Neural progenitor cell (in vitro differentiated cells): Measurements from ENCODE around the gene ASB13. TPM values are rescaled to one million over a fixed set of nuclear protein-coding genes. Genes with fewer than 3 reads are reported as not detected.

Experiments used
- DNase-seq: peaks from one replicate; pipeline ENCODE4 v3.0.0-alpha.2; 2016; ENCODE audit warnings: low spot score
- H2AFZ ChIP-seq: fragments of 200-600 bp; sonication (generic); replicated peaks from 2 replicates; pipeline ENCODE4 v1.6.1; 2016; ENCODE audit warnings: antibody characterized with exemption
- H3F3A ChIP-seq: fragments of 200-600 bp; sonication (generic); 2 replicates; pipeline ENCODE4 v1.6.1; 2016; ENCODE audit warnings: antibody characterized with exemption, low read depth
- H3K27ac ChIP-seq: fragments of 200-600 bp; sonication (generic); 2 replicates; pipeline ENCODE4 v1.5.1; 2016; ENCODE audit warnings: mild to moderate bottlenecking
- H3K27me3 ChIP-seq: fragments of 200-600 bp; sonication (generic); 2 replicates; pipeline ENCODE4 v1.6.1; 2016; ENCODE audit warnings: mild to moderate bottlenecking, moderate library complexity
- H3K36me3 ChIP-seq: fragments of 200-600 bp; sonication (generic); 2 replicates; pipeline ENCODE4 v1.5.1; 2016
- H3K4me1 ChIP-seq: fragments of 200-600 bp; sonication (generic); 2 replicates; pipeline ENCODE4 v1.6.1; 2016; ENCODE audit warnings: mixed run types
- H3K4me2 ChIP-seq: fragments of 200-600 bp; sonication (generic); 2 replicates; pipeline ENCODE4 v1.6.1; 2016
- H3K4me3 ChIP-seq: fragments of 200-600 bp; sonication (generic); 2 replicates; pipeline ENCODE4 v1.5.1; 2016
- H3K79me2 ChIP-seq: fragments of 200-600 bp; sonication (generic); 2 replicates; pipeline ENCODE4 v1.6.1; 2016; ENCODE audit warnings: low read depth
- H3K9ac ChIP-seq: fragments of 200-600 bp; sonication (generic); 2 replicates; pipeline ENCODE4 v1.6.1; 2016
- H3K9me3 ChIP-seq: fragments of 200-600 bp; sonication (generic); 2 replicates; pipeline ENCODE4 v1.5.1; 2016; ENCODE audit warnings: low read depth
- H4K20me1 ChIP-seq: fragments of 200-600 bp; sonication (generic); 2 replicates; pipeline ENCODE4 v1.6.1; 2016; ENCODE audit warnings: low read depth
- H3K27ac Mint-ChIP-seq: 3 replicates; pipeline ENCODE4 v1.8.0; 2021; ENCODE audit warnings: mixed read lengths
- H3K27me3 Mint-ChIP-seq: 2 replicates; pipeline ENCODE4 v1.8.0; 2022; ENCODE audit warnings: low read depth, mild to moderate bottlenecking, inconsistent platforms, moderate library complexity, mixed read lengths; ENCODE audit not compliant: insufficient read depth
- H3K36me3 Mint-ChIP-seq: 3 replicates; pipeline ENCODE4 v1.8.0; 2021; ENCODE audit warnings: mixed read lengths
- H3K4me1 Mint-ChIP-seq: 3 replicates; pipeline ENCODE4 v1.8.0; 2021; ENCODE audit warnings: mixed read lengths
- H3K4me3 Mint-ChIP-seq: 3 replicates; pipeline ENCODE4 v1.8.0; 2021; ENCODE audit warnings: mild to moderate bottlenecking, moderate library complexity, mixed read lengths
- H3K9me3 Mint-ChIP-seq: 3 replicates; pipeline ENCODE4 v1.8.0; 2020; ENCODE audit warnings: mixed read lengths
- CTCF ChIP-seq: fragments of 200-600 bp; sonication (generic); IDR thresholded peaks from 2 replicates; pipeline ENCODE4 v1.5.1; 2017; ENCODE audit warnings: antibody characterized with exemption, mild to moderate bottlenecking
- EZH2 ChIP-seq: fragments of 200-600 bp; sonication (generic); IDR thresholded peaks from 2 replicates; pipeline ENCODE4 v1.6.1; 2017; ENCODE audit warnings: antibody characterized with exemption, mild to moderate bottlenecking, moderate library complexity
- EZH2phosphoT487 ChIP-seq: fragments of 200-600 bp; sonication (generic); IDR thresholded peaks from 2 replicates; pipeline ENCODE4 v1.6.1; 2017; ENCODE audit warnings: antibody characterized with exemption
- total RNA-seq: library from RNA; depleted of rRNA; stranded (reverse); fragments of >200 nt; gene quantifications from 2 replicates; pipeline ENCODE4 v1.2.3, GENCODE V29; 2015; ENCODE audit warnings: low replicate concordance

Gene ASB13
- total RNA-seq, 1 donor from 2014 or later: 15.0 TPM

GRCh38 chr10:5607594-5607993 lies 58.8 kb downstream of the ASB13 start:
- no peaks in the 10 kb centered on the region for H3K27me3 ChIP-seq
- no peaks in the 10 kb centered on the region for H3K79me2 ChIP-seq
- H3K4me2 ChIP-seq: no peak overlapping the region
- no peaks in the 10 kb centered on the region for H3K9me3 ChIP-seq
- TF ChIP-seq EZH2 (no peak), CTCF (no peak), EZH2phosphoT487 (no peak)
- no peak overlapping the region for H3K27ac Mint-ChIP-seq
- no peaks in the 10 kb centered on the region for H3K4me1 ChIP-seq
- no peak overlapping the region for H3K4me3 ChIP-seq
- no peaks in the 10 kb centered on the region for H3K36me3 ChIP-seq
- no peaks in the 10 kb centered on the region for H3F3A ChIP-seq
- no peaks in the 10 kb centered on the region for H4K20me1 ChIP-seq
- H3K27ac ChIP-seq: no peak overlapping the region
- no peak overlapping the region for H3K4me3 Mint-ChIP-seq
- peaks cover 16% of the 10 kb centered on the region for H3K4me1 Mint-ChIP-seq
- no peak for DNase-seq
- no peaks in the 10 kb centered on the region for H3K36me3 Mint-ChIP-seq
- no peak overlapping the region for H3K9ac ChIP-seq
- no peaks in the 10 kb centered on the region for H3K9me3 Mint-ChIP-seq
- peaks cover 6% of the 10 kb centered on the region for H3K27me3 Mint-ChIP-seq
- no peak overlapping the region for H2AFZ ChIP-seq

GRCh38 chr10:5606864-5607263 lies 59.5 kb downstream of the ASB13 start:
- Histone ChIP-seq H3K27me3 (no peaks in the 10 kb centered on the region), H3K4me1 (no peaks in the 10 kb centered on the region), H3K9ac (no peak overlapping the region), H3K36me3 (no peaks in the 10 kb centered on the region), H3K79me2 (no peaks in the 10 kb centered on the region), H3K4me2 (no peak overlapping the region), H3K9me3 (no peaks in the 10 kb centered on the region), H3K27ac (no peak overlapping the region), H3F3A (no peaks in the 10 kb centered on the region), H2AFZ (no peak overlapping the region), H3K4me3 (no peak overlapping the region), H4K20me1 (no peaks in the 10 kb centered on the region)
- Mint-ChIP-seq H3K4me1 (peaks cover 11% of the 10 kb centered on the region), H3K27ac (no peak overlapping the region), H3K27me3 (peaks cover 4% of the 10 kb centered on the region), H3K36me3 (no peaks in the 10 kb centered on the region), H3K4me3 (no peak overlapping the region), H3K9me3 (no peaks in the 10 kb centered on the region)
- TF ChIP-seq CTCF: no peak
- TF ChIP-seq EZH2: no peak
- no peak for TF ChIP-seq EZH2phosphoT487
- no peak for DNase-seq

GRCh38 chr10:5606321-5606720 lies 60.1 kb downstream of the ASB13 start:
- TF ChIP-seq EZH2phosphoT487: no peak
- no peak for TF ChIP-seq CTCF
- TF ChIP-seq EZH2: no peak
- Histone ChIP-seq H2AFZ (no peak overlapping the region), H3K36me3 (no peaks in the 10 kb centered on the region), H3K27me3 (no peaks in the 10 kb centered on the region), H3K4me1 (no peaks in the 10 kb centered on the region), H3K9ac (no peak overlapping the region), H3K79me2 (no peaks in the 10 kb centered on the region), H3K4me2 (no peak overlapping the region), H3F3A (no peaks in the 10 kb centered on the region), H4K20me1 (no peaks in the 10 kb centered on the region), H3K9me3 (no peaks in the 10 kb centered on the region), H3K27ac (no peak overlapping the region), H3K4me3 (no peak overlapping the region)
- H3K9me3 Mint-ChIP-seq: no peaks in the 10 kb centered on the region
- DNase-seq: no peak
- H3K4me3 Mint-ChIP-seq: no peak overlapping the region
- peaks cover 5% of the 10 kb centered on the region for H3K27me3 Mint-ChIP-seq
- peaks cover 9% of the 10 kb centered on the region for H3K4me1 Mint-ChIP-seq
- no peaks in the 10 kb centered on the region for H3K36me3 Mint-ChIP-seq
- H3K27ac Mint-ChIP-seq: no peak overlapping the region

- H3K27ac Mint-ChIP-seq: no peak overlapping the region
- H3K9me3 Mint-ChIP-seq: no peaks in the 10 kb centered on the region
- no peak overlapping the region for H2AFZ ChIP-seq
These were observed 61.4 kb downstream of the ASB13 start for GRCh38 chr10:5604961-5605360.

More at GRCh38 chr10:5604961-5605360, 61.4 kb downstream of the ASB13 start:
- Histone ChIP-seq H3K4me1 (peaks cover 6% of the 10 kb centered on the region), H3K9me3 (no peaks in the 10 kb centered on the region), H3K36me3 (no peaks in the 10 kb centered on the region), H4K20me1 (no peaks in the 10 kb centered on the region), H3K9ac (no peak overlapping the region), H3K27ac (no peak overlapping the region), H3K79me2 (no peaks in the 10 kb centered on the region), H3F3A (no peaks in the 10 kb centered on the region), H3K4me3 (no peak overlapping the region), H3K4me2 (no peak overlapping the region), H3K27me3 (no peaks in the 10 kb centered on the region)
- Mint-ChIP-seq H3K27me3 (peaks cover 5% of the 10 kb centered on the region), H3K4me1 (peaks cover 12% of the 10 kb centered on the region), H3K4me3 (no peak overlapping the region), H3K36me3 (no peaks in the 10 kb centered on the region)
- no peak for DNase-seq
- no peak for TF ChIP-seq EZH2phosphoT487
- no peak for TF ChIP-seq CTCF
- TF ChIP-seq EZH2: no peak
